B cell (primary cell): ENCODE results near the gene CD52. TPM values are rescaled to one million over a fixed set of nuclear protein-coding genes. Genes with fewer than 3 reads are reported as not detected.

Experiments used
- ATAC-seq: fragments of 200-7000 bp; cut with Tn5 transposase; one replicate; pipeline ENCODE4 v1.10.0; 2021; ENCODE audit warnings: low read depth, mild to moderate bottlenecking, moderate number of reproducible peaks, moderate library complexity
- CTCF ChIA-PET: fragments of 350-600 bp; sonication (Branson Sonifier 250); formaldehyde crosslinking; loops from one replicate; lab custom pipeline; 2021; ENCODE audit warnings: antibody characterized with exemption, inconsistent platforms; lab: Charles Lee
- POLR2A ChIA-PET: fragments of 350-600 bp; sonication (Branson Sonifier 250); formaldehyde crosslinking; loops from one replicate; lab custom pipeline; 2021; ENCODE audit warnings: antibody characterized with exemption; lab: Charles Lee
- DNase-seq: peaks from one replicate; pipeline ENCODE4 v3.0.0; 2013
- H2AFZ ChIP-seq: 2 replicates; pipeline ENCODE4 v1.6.1; 2012; ENCODE audit warnings: mild to moderate bottlenecking, low read depth, low read length; ENCODE audit not compliant: insufficient read depth, poor library complexity, severe bottlenecking
- H3K27ac ChIP-seq, 2 donors: 1 replicate in 1 of 2; 2 replicates in 1 of 2; pipeline ENCODE4 v1.5.1; 2012 to 2013; ENCODE audit warnings: low read length in 2 of 2, mild to moderate bottlenecking in 2 of 2, moderate library complexity in 1 of 2
- H3K27me3 ChIP-seq, 4 experiments: fragments of 200-600 bp in 1 of 4; sonication (generic) in 1 of 4; replicated peaks in 1 of 4; 1 replicate in 2 of 4; 2 replicates in 2 of 4; pipeline versions ENCODE4 v1.6.1 to v1.7.0; 2013 to 2016; ENCODE audit warnings: low read length in 3 of 4, mild to moderate bottlenecking in 2 of 4, mixed read lengths in 1 of 4, moderate library complexity in 1 of 4; ENCODE audit not compliant: insufficient read depth in 4 of 4, control insufficient read depth in 3 of 4; ENCODE audit errors: control extremely low read depth in 1 of 4
- H3K36me3 ChIP-seq, 2 experiments: replicated peaks in 1 of 2; 1 replicate in 1 of 2; 2 replicates in 1 of 2; pipeline versions ENCODE4 v1.6.1 to v1.7.1; 2013; ENCODE audit warnings: low read length in 1 of 2; ENCODE audit not compliant: insufficient read depth in 2 of 2, control insufficient read depth in 1 of 2; ENCODE audit errors: control extremely low read depth in 1 of 2, extremely low read depth in 1 of 2
- H3K4me1 ChIP-seq, 2 donors: fragments of 200-600 bp in 1 of 2; sonication (generic) in 1 of 2; 1 replicate in 1 of 2; 2 replicates in 1 of 2; pipeline versions ENCODE4 v1.5.1 to v1.6.1; 2013 to 2017; ENCODE audit warnings: low read length in 2 of 2; ENCODE audit not compliant: control insufficient read depth in 2 of 2, insufficient read depth in 2 of 2
- H3K4me2 ChIP-seq: replicated peaks from 2 replicates; pipeline ENCODE3; 2012; ENCODE audit warnings: mild to moderate bottlenecking, low read depth, low read length; ENCODE audit not compliant: poor library complexity, severe bottlenecking
- H3K4me3 ChIP-seq, 5 experiments: fragments of 200-600 bp in 1 of 5; sonication (generic) in 1 of 5; 1 replicate in 3 of 5; 2 replicates in 2 of 5; pipeline versions ENCODE4 v1.5.1 to v1.7.0; 2011 to 2016; ENCODE audit warnings: low read length in 4 of 5, mild to moderate bottlenecking in 4 of 5, low read depth in 2 of 5, control low read depth in 1 of 5, moderate library complexity in 1 of 5; ENCODE audit not compliant: insufficient read depth in 1 of 5; ENCODE audit errors: control extremely low read depth in 1 of 5, extremely low read depth in 1 of 5
- H3K79me2 ChIP-seq: fragments of 200-600 bp; sonication (generic); one replicate; pipeline ENCODE4 v1.6.0; 2016; ENCODE audit warnings: low read length; ENCODE audit not compliant: control insufficient read depth, insufficient read depth
- H3K9ac ChIP-seq: fragments of 200-600 bp; sonication (generic); 2 replicates; pipeline ENCODE4 v1.6.1; 2017; ENCODE audit warnings: mild to moderate bottlenecking, low read length, moderate library complexity
- H3K9me3 ChIP-seq, 3 donors: one replicate each; pipeline versions ENCODE4 v1.6.1 to v1.7.1; 2013; ENCODE audit warnings: low read length in 2 of 3; ENCODE audit not compliant: control insufficient read depth in 2 of 3, insufficient read depth in 1 of 3; ENCODE audit errors: control extremely low read depth in 1 of 3
- H4K20me1 ChIP-seq: 2 replicates; pipeline ENCODE4 v1.6.0; 2012; ENCODE audit warnings: mild to moderate bottlenecking, low read length; ENCODE audit not compliant: insufficient read depth, control insufficient read depth, poor library complexity, severe bottlenecking
- H3K27ac Mint-ChIP-seq: one replicate; pipeline ENCODE4 v1.8.0; 2021; ENCODE audit warnings: mixed read lengths
- H3K27me3 Mint-ChIP-seq: one replicate; pipeline ENCODE4 v1.8.0; 2021; ENCODE audit warnings: mixed read lengths
- H3K4me1 Mint-ChIP-seq: one replicate; pipeline ENCODE4 v1.8.0; 2021; ENCODE audit warnings: mixed read lengths
- H3K4me3 Mint-ChIP-seq: one replicate; pipeline ENCODE4 v1.8.0; 2021; ENCODE audit warnings: mixed read lengths
- H3K9me3 Mint-ChIP-seq: one replicate; pipeline ENCODE4 v1.8.0; 2022; ENCODE audit warnings: mixed read lengths; ENCODE audit not compliant: insufficient read depth
- CTCF ChIP-seq: fragments of 200-600 bp; IDR thresholded peaks from one replicate; pipeline ENCODE4 v1.8.0; 2022; ENCODE audit warnings: antibody characterized with exemption, mild to moderate bottlenecking
- EZH2 ChIP-seq: IDR thresholded peaks from 2 replicates; pipeline ENCODE4 v1.6.1; 2012; ENCODE audit warnings: borderline replicate concordance, low read depth, mild to moderate bottlenecking, moderate library complexity, low read length; ENCODE audit not compliant: insufficient read depth, poor library complexity, severe bottlenecking
- WGBS: methylation state at CpG from one replicate; pipeline ENCODE4 v1.1.5; 2013; ENCODE audit warnings: missing lambda C conversion rate; ENCODE audit not compliant: insufficient coverage; 5-methylcytosine and 5-hydroxymethylcytosine counted together
- intact Hi-C: fragments of 100-400 bp; cut with micrococcal nuclease; formaldehyde crosslinking; loops from one replicate; pipeline ENCODE4 v1.10.0; 2022
- polyA plus RNA-seq: library from polyadenylated mRNA; depleted of rRNA; stranded (reverse); fragments of >200 nt; gene quantifications from 2 replicates; pipeline ENCODE4 v1.2.3, GENCODE V29; 2012
- total RNA-seq, 2 donors: library from RNA; stranded (reverse); fragments of 120-200 nt in 1 of 2; gene quantifications; 1 replicate in 1 of 2; 2 replicates in 1 of 2; pipeline versions ENCODE4 v1.2.3 to v1.2.4, GENCODE V29; 2013 to 2022

The CD52 gene
- total and polyA plus RNA-seq, 2 donors (not counting 1 experiment from before 2014, with no cell fraction given), result 1,116 to 1,597 TPM

GRCh38 chr1:26285366-26286063 is 32.2 kb upstream of the CD52 start:
- peak overlapping the region; percentile 41 for H2AFZ ChIP-seq
- peak overlapping the region; percentile 6 for H3K9ac ChIP-seq
- H3K4me3 Mint-ChIP-seq, result peak overlapping the region; percentile 87
- POLR2A ChIA-PET, result interaction anchor here (0.6 to 21.9 kb wide), 8 partner anchors 9 to 147 kb away, joined by 3 to 1239 read pairs (median 12); partner anchors contain the start of genes CD52, CEP85, DHDDS and UBXN11
- CTCF ChIA-PET, result interaction anchor here (1.2 to 26.4 kb wide), 13 partner anchors 8 to 186 kb away, joined by 3 to 1400 read pairs (median 7); partner anchors contain the start of genes CD52, CEP85, DHDDS and SH3BGRL3
- intact Hi-C loops, result loop anchor here (1.0 to 10.0 kb wide), 6 partner anchors 36 to 1889 kb away; partner anchors contain the start of genes CEP85, HMGN2, PDIK1L and PTAFR
- peak overlapping the region; percentile 93 to 96 for H3K27ac ChIP-seq
- H3K27ac Mint-ChIP-seq, result peak overlapping the region; percentile 97
- H4K20me1 ChIP-seq, result peaks cover 16% of the 10 kb centered on the region
- no peaks in the 10 kb centered on the region for H3K27me3 Mint-ChIP-seq
- H3K27me3 ChIP-seq, result no peaks in the 10 kb centered on the region
- H3K79me2 ChIP-seq, result peaks cover 28% of the 10 kb centered on the region
- H3K9me3 ChIP-seq, result no peaks in the 10 kb centered on the region
- no peak for TF ChIP-seq EZH2
- TF ChIP-seq CTCF, result no peak
- 92% methylated on average over 14 of the region's 19 CpGs for WGBS
- DNase-seq (peak; percentile 61), ATAC-seq (no peak)
- H3K9me3 Mint-ChIP-seq, result no peaks in the 10 kb centered on the region
- peak overlapping the region; percentile 65 for H3K4me2 ChIP-seq
- H3K4me1 ChIP-seq, result peaks cover 84 to 94% of the 10 kb centered on the region in 2 donors
- peak overlapping the region in 1 of 5 experiments; percentile 18 for H3K4me3 ChIP-seq
- peaks cover 94% of the 10 kb centered on the region for H3K4me1 Mint-ChIP-seq
- peaks cover 2 to 19% of the 10 kb centered on the region in 2 experiments for H3K36me3 ChIP-seq

- Histone ChIP-seq H3K36me3 (peaks cover 2 to 18% of the 10 kb centered on the region in 2 experiments), H3K9ac (peak overlapping the region; percentile 6), H3K4me1 (peaks cover 84 to 94% of the 10 kb centered on the region in 2 donors), H3K4me3 (peak overlapping the region in 1 of 5 experiments; percentile 18), H3K4me2 (peak overlapping the region; percentile 65), H3K27ac (peak overlapping the region; percentile 93 to 96), H4K20me1 (peaks cover 11% of the 10 kb centered on the region), H3K27me3 (no peaks in the 10 kb centered on the region), H3K79me2 (peaks cover 23% of the 10 kb centered on the region), H3K9me3 (no peaks in the 10 kb centered on the region), H2AFZ (no peak overlapping the region)
- intact Hi-C loops, result loop anchor here (2.0 to 10.0 kb wide), 4 partner anchors 54 to 1889 kb away; partner anchors contain the start of genes CEP85, HMGN2 and PTAFR
- H3K27me3 Mint-ChIP-seq, result no peaks in the 10 kb centered on the region
- ChIA-PET CTCF (interaction anchor here (1.2 to 26.4 kb wide), 7 partner anchors 9 to 186 kb away, joined by 3 to 1400 read pairs (median 24); partner anchors contain the start of genes CD52, CEP85, SH3BGRL3 and UBXN11), POLR2A (interaction anchor here (2.0 to 21.9 kb wide), 4 partner anchors 10 to 32 kb away, joined by 8 to 1239 read pairs (median 32); partner anchors contain the start of genes CD52 and UBXN11)
- peak overlapping the region; percentile 97 for H3K27ac Mint-ChIP-seq
- ATAC-seq (no peak), DNase-seq (no peak)
- H3K4me1 Mint-ChIP-seq, result peaks cover 95% of the 10 kb centered on the region
- no peaks in the 10 kb centered on the region for H3K9me3 Mint-ChIP-seq
- peak overlapping the region; percentile 44 for H3K4me3 Mint-ChIP-seq
- no peak for TF ChIP-seq CTCF
- no peak for TF ChIP-seq EZH2
- 90% methylated on average over 1 of the region's 2 CpGs for WGBS
These were observed 31.7 kb upstream of the CD52 start for GRCh38 chr1:26286064-26286416.
